A673 (cell line): ENCODE results near the gene ZBP1. TPM values are rescaled to one million over a fixed set of nuclear protein-coding genes. Genes with fewer than 3 reads are reported as not detected.

ENCODE experiments used
- BruUV-seq: library from RNA; stranded (reverse); fragments of 400-500 nt; replicated peaks from 2 replicates; lab custom pipeline; 2021; lab: Mats Ljungman, UMichigan
- CTCF ChIA-PET: fragments of 300-600 bp; sonication (Branson Sonifier 250); formaldehyde crosslinking; loops from one replicate; lab custom pipeline; 2022; ENCODE audit warnings: antibody characterized with exemption; lab: Charles Lee
- POLR2A ChIA-PET: fragments of 300-600 bp; sonication (Branson Sonifier 250); formaldehyde crosslinking; loops from one replicate; lab custom pipeline; 2022; ENCODE audit warnings: antibody characterized with exemption; ENCODE audit not compliant: low non-redundant PET; lab: Charles Lee
- DNase-seq: peaks from one replicate; pipeline ENCODE4 v3.0.0-alpha.2; 2015; ENCODE audit warnings: low spot score
- H3K27ac ChIP-seq: fragments of 200-600 bp; sonication (generic); 2 replicates; pipeline ENCODE4 v1.5.1; 2016; ENCODE audit warnings: mixed run types, low read depth, mild to moderate bottlenecking, mixed read lengths, antibody characterized with exemption, low read length; ENCODE audit not compliant: poor library complexity, severe bottlenecking
- H3K27me3 ChIP-seq: fragments of 200-600 bp; sonication (generic); replicated peaks from 2 replicates; pipeline ENCODE4 v1.6.1; 2017; ENCODE audit warnings: mixed run types, low read depth, mild to moderate bottlenecking, mixed read lengths, antibody characterized with exemption, low read length; ENCODE audit not compliant: insufficient read depth, poor library complexity
- H3K36me3 ChIP-seq: fragments of 200-600 bp; sonication (generic); 2 replicates; pipeline ENCODE4 v1.6.1; 2016; ENCODE audit warnings: mixed run types, mild to moderate bottlenecking, mixed read lengths, antibody characterized with exemption, low read length; ENCODE audit not compliant: insufficient read depth, poor library complexity, severe bottlenecking
- H3K4me1 ChIP-seq: fragments of 200-600 bp; sonication (generic); 2 replicates; pipeline ENCODE4 v1.6.1; 2017; ENCODE audit warnings: mixed run types, mild to moderate bottlenecking, mixed read lengths, antibody characterized with exemption, low read length; ENCODE audit not compliant: insufficient read depth, poor library complexity, severe bottlenecking
- H3K4me3 ChIP-seq: fragments of 200-600 bp; sonication (generic); 2 replicates; pipeline ENCODE4 v1.5.1; 2016; ENCODE audit warnings: low read depth, mixed run types, mild to moderate bottlenecking, mixed read lengths, low read length; ENCODE audit not compliant: poor library complexity, severe bottlenecking
- H3K9me3 ChIP-seq: fragments of 200-600 bp; sonication (generic); 2 replicates; pipeline ENCODE4 v1.6.1; 2016; ENCODE audit warnings: mixed run types, low read depth, mild to moderate bottlenecking, mixed read lengths, antibody characterized with exemption, low read length; ENCODE audit not compliant: poor library complexity, severe bottlenecking
- CTCF ChIP-seq: fragments of 300-800, 200-600 bp; sonication (generic); conservative IDR thresholded peaks from 2 replicates; pipeline ENCODE4 v1.5.1; 2017; ENCODE audit warnings: low read depth, mild to moderate bottlenecking, antibody characterized with exemption, low read length, moderate library complexity, mixed read lengths
- EZH2 ChIP-seq: fragments of 200-600 bp; sonication (generic); IDR thresholded peaks from 2 replicates; pipeline ENCODE4 v1.6.1; 2017; ENCODE audit warnings: borderline replicate concordance, low read depth, mild to moderate bottlenecking, mixed read lengths, antibody characterized with exemption, low read length; ENCODE audit not compliant: poor library complexity, severe bottlenecking
- intact Hi-C: fragments of 100-400 bp; cut with micrococcal nuclease; formaldehyde crosslinking; loops from one replicate; pipeline ENCODE4 v1.10.0; 2022; ENCODE audit not compliant: unreplicated experiment
- total RNA-seq: library from RNA; stranded (reverse); gene quantifications from 2 replicates; pipeline ENCODE4 v1.2.3, GENCODE V29; 2021

The ZBP1 gene
- total RNA-seq, 1 experiment from 2014 or later, result not detected

- CTCF ChIA-PET, result interaction anchor here (0.6 to 0.8 kb wide), 7 partner anchors 12 to 617 kb away, joined by 3 to 14 read pairs (median 4); no protein-coding TSS in a partner anchor
- Histone ChIP-seq H3K4me1 (no peaks in the 10 kb centered on the region), H3K36me3 (no peaks in the 10 kb centered on the region), H3K27ac (no peak overlapping the region), H3K9me3 (no peaks in the 10 kb centered on the region), H3K4me3 (no peak overlapping the region), H3K27me3 (no peaks in the 10 kb centered on the region)
- TF ChIP-seq EZH2 (no peak), CTCF (peak; percentile 85)
- intact Hi-C loops, result loop anchor here (1.0 to 5.0 kb wide), 2 partner anchors 80 to 212 kb away; no protein-coding TSS in a partner anchor
- POLR2A ChIA-PET, result no interaction called here
- peak; percentile 37 for DNase-seq
- BruUV-seq, result no TSS peak
Observed at GRCh38 chr20:57594092-57594951, 25.9 kb downstream of the ZBP1 start.

- CTCF ChIA-PET, result interaction anchor here (0.7 kb wide), 1 partner anchor 80 kb away, joined by 3 read pairs; no protein-coding TSS in a partner anchor
- POLR2A ChIA-PET, result no interaction called here
- no peak for DNase-seq
- H3K9me3 ChIP-seq, result no peaks in the 10 kb centered on the region
- no peaks in the 10 kb centered on the region for H3K27me3 ChIP-seq
- no TSS peak for BruUV-seq
- TF ChIP-seq EZH2, result no peak
- TF ChIP-seq CTCF, result no peak
- H3K36me3 ChIP-seq, result no peaks in the 10 kb centered on the region
- H3K27ac ChIP-seq, result no peak overlapping the region
- no peak overlapping the region for H3K4me3 ChIP-seq
- intact Hi-C loops, result loop anchor here (5.0 kb wide), 1 partner anchor 211 kb away; no protein-coding TSS in a partner anchor
- no peaks in the 10 kb centered on the region for H3K4me1 ChIP-seq
Observed at GRCh38 chr20:57593134-57593886, 26.9 kb downstream of the ZBP1 start.

GRCh38 chr20:57592263-57593092 lies 27.7 kb downstream of the ZBP1 start:
- Histone ChIP-seq H3K36me3 (no peaks in the 10 kb centered on the region), H3K27ac (no peak overlapping the region), H3K4me3 (no peak overlapping the region), H3K27me3 (no peaks in the 10 kb centered on the region), H3K9me3 (peaks cover 4% of the 10 kb centered on the region), H3K4me1 (no peaks in the 10 kb centered on the region)
- CTCF ChIA-PET, result interaction anchor here (0.7 kb wide), 1 partner anchor 79 kb away, joined by 3 read pairs; no protein-coding TSS in a partner anchor
- POLR2A ChIA-PET, result no interaction called here
- no TSS peak for BruUV-seq
- intact Hi-C loops, result loop anchor here (5.0 kb wide), 1 partner anchor 210 kb away; no protein-coding TSS in a partner anchor
- no peak for DNase-seq
- no peak for TF ChIP-seq CTCF
